DOHH2 (cell line): ENCODE data around the gene SENP1.

ENCODE experiments used
- CTCF ChIP-seq: fragments of 200-600 bp; sonication (generic); IDR thresholded peaks from one replicate; pipeline ENCODE4 v1.5.1; 2014; ENCODE audit warnings: antibody characterized with exemption, mild to moderate bottlenecking, low read depth, low read length; ENCODE audit not compliant: poor library complexity, severe bottlenecking
- EZH2phosphoT487 ChIP-seq: fragments of 200-600 bp; sonication (generic); IDR thresholded peaks from 2 replicates; pipeline ENCODE4 v1.6.1; 2017; ENCODE audit warnings: borderline replicate concordance, mild to moderate bottlenecking, antibody characterized with exemption, low read length, moderate library complexity, mixed read lengths

- no peak for TF ChIP-seq CTCF
- no peak for TF ChIP-seq EZH2phosphoT487
Observed at GRCh38 chr12:48145981-48146380, 40.1 kb upstream of the SENP1 start.
